HepG2 (cell line): ENCODE measurements around the gene PYY.

Source experiments
- FOSL2 ChIP-seq: sonication (generic); formaldehyde crosslinking; IDR thresholded peaks from 2 replicates; pipeline ENCODE4 v1.4.0; 2020; ENCODE audit warnings: missing genetic modification reagents
- TF ChIP-seq, protein P1 (sequence below): sonication (generic); formaldehyde crosslinking; IDR thresholded peaks from 2 replicates; pipeline ENCODE4 v1.5.0; 2020; ENCODE audit warnings: mild to moderate bottlenecking, missing genetic modification reagents, moderate library complexity

- TF ChIP-seq, protein P1, sequence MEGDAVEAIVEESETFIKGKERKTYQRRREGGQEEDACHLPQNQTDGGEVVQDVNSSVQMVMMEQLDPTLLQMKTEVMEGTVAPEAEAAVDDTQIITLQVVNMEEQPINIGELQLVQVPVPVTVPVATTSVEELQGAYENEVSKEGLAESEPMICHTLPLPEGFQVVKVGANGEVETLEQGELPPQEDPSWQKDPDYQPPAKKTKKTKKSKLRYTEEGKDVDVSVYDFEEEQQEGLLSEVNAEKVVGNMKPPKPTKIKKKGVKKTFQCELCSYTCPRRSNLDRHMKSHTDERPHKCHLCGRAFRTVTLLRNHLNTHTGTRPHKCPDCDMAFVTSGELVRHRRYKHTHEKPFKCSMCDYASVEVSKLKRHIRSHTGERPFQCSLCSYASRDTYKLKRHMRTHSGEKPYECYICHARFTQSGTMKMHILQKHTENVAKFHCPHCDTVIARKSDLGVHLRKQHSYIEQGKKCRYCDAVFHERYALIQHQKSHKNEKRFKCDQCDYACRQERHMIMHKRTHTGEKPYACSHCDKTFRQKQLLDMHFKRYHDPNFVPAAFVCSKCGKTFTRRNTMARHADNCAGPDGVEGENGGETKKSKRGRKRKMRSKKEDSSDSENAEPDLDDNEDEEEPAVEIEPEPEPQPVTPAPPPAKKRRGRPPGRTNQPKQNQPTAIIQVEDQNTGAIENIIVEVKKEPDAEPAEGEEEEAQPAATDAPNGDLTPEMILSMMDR (CRISPR knock-in tag): no peak
- no peak for TF ChIP-seq FOSL2 (CRISPR knock-in tag)
Observed at GRCh38 chr17:43986225-43986981, 32.7 kb upstream of the PYY start.
